Ovary (tissue), 9 donors: ENCODE results near the gene YES1. TPM values are rescaled to one million over a fixed set of nuclear protein-coding genes. Genes with fewer than 3 reads are reported as not detected.

Experiments
- DNase-seq, 5 donors: peaks; one replicate each; pipeline ENCODE4 v3.0.0-alpha.2; 2019 to 2020
- H3K27ac ChIP-seq, 2 donors: fragments of 200-600 bp; one replicate each; pipeline versions ENCODE4 v1.5.1 to v1.8.0; 2019 to 2022
- H3K27me3 ChIP-seq: fragments of 200-600 bp; one replicate; pipeline ENCODE4 v1.8.0; 2022
- H3K36me3 ChIP-seq: fragments of 200-600 bp; sonication (generic); one replicate; pipeline ENCODE4 v1.5.1; 2019
- H3K4me1 ChIP-seq: one replicate; pipeline ENCODE4 v1.8.1; 2013; ENCODE audit warnings: mild to moderate bottlenecking, moderate library complexity; ENCODE audit not compliant: insufficient read depth
- H3K4me3 ChIP-seq: fragments of 200-600 bp; sonication (generic); one replicate; pipeline ENCODE4 v1.5.1; 2017
- H3K9me3 ChIP-seq, 2 donors: fragments of 200-600 bp in 1 of 2; sonication (generic) in 1 of 2; one replicate each; pipeline versions ENCODE4 v1.5.1 to v1.8.1; 2013 to 2019; ENCODE audit warnings: mild to moderate bottlenecking in 1 of 2, moderate library complexity in 1 of 2
- CTCF ChIP-seq, 3 donors: fragments of 450-650 bp in 2 of 3; fragments of 200-600 bp in 1 of 3; IDR thresholded peaks; one replicate each; pipeline versions ENCODE4 v1.5.1 to v1.8.0; 2016 to 2022; ENCODE audit warnings: antibody characterized with exemption in 3 of 3, mild to moderate bottlenecking in 1 of 3
- EP300 ChIP-seq: sonication (generic); formaldehyde crosslinking; IDR thresholded peaks from one replicate; pipeline ENCODE4 v1.6.1; 2017; ENCODE audit warnings: antibody characterized with exemption
- POLR2A ChIP-seq: fragments of 450-650 bp; IDR thresholded peaks from one replicate; pipeline ENCODE4 v1.6.1; 2017; ENCODE audit warnings: antibody characterized with exemption, mild to moderate bottlenecking, moderate library complexity
- WGBS, 3 donors: extraction: QIAGEN DNeasy Blood & Tissue Kit in 1 of 3; methylation state at CpG; one replicate each; pipeline versions ENCODE4 v1.1.5 to v1.1.7; 2013 to 2017; 5-methylcytosine and 5-hydroxymethylcytosine counted together
- intact Hi-C, 4 donors: fragments of 100-400 bp; cut with DNase I; formaldehyde crosslinking; loops; one replicate each; pipeline versions ENCODE4 v1.11.0 to v1.15.1; 2022 to 2023
- polyA plus RNA-seq, 2 donors: library from polyadenylated mRNA; stranded (reverse); fragments of 200-250 nt in 1 of 2; fragments of 350-450 nt in 1 of 2; fragmentation: Illumina TruSeq in 1 of 2; extraction: RNeasy Lipid Tissue Mini Kit (QIAGEN cat#74804) in 1 of 2; gene quantifications; one replicate each; pipeline ENCODE4 v1.2.3, GENCODE V29; 2013 to 2014
- total RNA-seq, 7 donors: library from RNA; depleted of rRNA in 2 of 7; stranded (reverse); fragments of >200 nt in 2 of 7; fragmentation: NEBNext Ultra II Directional in 3 of 7; extraction: Animal tissue kit (Norgen Biotek cat#: 25700) in 3 of 7; gene quantifications; one replicate each; pipeline versions ENCODE4 v1.1.0 to v1.2.4, GENCODE V29; 2016 to 2023
- donor health status: DM: no; HTN: no; CAD: no; lungs with moderate emphysema.
- donor health status: DM: no; HTN: no; CAD: no.
- donor health status: Bipolar disorder and iron deficiency.
- donor health status: DM: yes; HTN: yes; CAD: no.
- donor health status: DM: no; HTN: no; CAD: no.
- donor health status: DM: yes; HTN: yes; CAD: no.

YES1 gene
- total and polyA plus RNA-seq, 9 donors = 14.3 to 95.1 (median 34.6) TPM

- Histone ChIP-seq H3K27ac (peak overlapping the region in 1 of 2 donors; percentile 57), H3K36me3 (no peaks in the 10 kb centered on the region), H3K9me3 (no peaks in the 10 kb centered on the region), H3K4me1 (peaks cover 13% of the 10 kb centered on the region), H3K27me3 (no peaks in the 10 kb centered on the region), H3K4me3 (no peak overlapping the region)
- 33 to 42% (median 35%) methylated on average over 8 of the region's 8 CpGs for WGBS, 3 donors
- TF ChIP-seq POLR2A = no peak
- no peak for TF ChIP-seq EP300
- no peak for TF ChIP-seq CTCF (IDR thresholded peaks at IDR 0.05)
- peak; percentile 30 to 61 (median 47) for DNase-seq
- intact Hi-C loops = no loop called here
Measured at GRCh38 chr18:693466-694187, 118.4 kb downstream of the YES1 start.

- TF ChIP-seq CTCF (IDR thresholded peaks at IDR 0.05) (no peak), EP300 (no peak), POLR2A (no peak)
- WGBS, 3 donors = 13 to 30% (median 19%) methylated on average over 6 of the region's 6 CpGs
- peak; percentile 47 to 78 (median 72) for DNase-seq
- intact Hi-C loops = no loop called here
- H3K9me3 ChIP-seq = no peaks in the 10 kb centered on the region
- H3K4me3 ChIP-seq = no peak overlapping the region
- H3K36me3 ChIP-seq = no peaks in the 10 kb centered on the region
- H3K27me3 ChIP-seq = no peaks in the 10 kb centered on the region
- peak overlapping the region in 1 of 2 donors; percentile 54 for H3K27ac ChIP-seq
- peaks cover 13% of the 10 kb centered on the region for H3K4me1 ChIP-seq
Measured at GRCh38 chr18:692824-693223, 119.2 kb downstream of the YES1 start.

- intact Hi-C loops = no loop called here
- H3K9me3 ChIP-seq = no peaks in the 10 kb centered on the region
- H3K4me1 ChIP-seq = peaks cover 4% of the 10 kb centered on the region
- WGBS, 3 donors = 75 to 83% (median 80%) methylated on average over 5 of the region's 5 CpGs
- DNase-seq = no peak
- H3K27me3 ChIP-seq = no peaks in the 10 kb centered on the region
- no peak overlapping the region for H3K27ac ChIP-seq
- H3K4me3 ChIP-seq = no peak overlapping the region
- H3K36me3 ChIP-seq = no peaks in the 10 kb centered on the region
- TF ChIP-seq POLR2A = no peak
- no peak for TF ChIP-seq CTCF (IDR thresholded peaks at IDR 0.05)
- no peak for TF ChIP-seq EP300
Measured at GRCh38 chr18:688323-688722, 123.7 kb downstream of the YES1 start.

GRCh38 chr18:686339-687111 is 125.5 kb downstream of the YES1 start:
- Histone ChIP-seq H3K9me3 (no peaks in the 10 kb centered on the region), H3K4me3 (no peak overlapping the region), H3K27ac (no peak overlapping the region), H3K36me3 (no peaks in the 10 kb centered on the region), H3K27me3 (no peaks in the 10 kb centered on the region), H3K4me1 (no peaks in the 10 kb centered on the region)
- DNase-seq = no peak
- intact Hi-C loops = no loop called here
- TF ChIP-seq CTCF (IDR thresholded peaks at IDR 0.05) (no peak), EP300 (no peak), POLR2A (no peak)
- WGBS, 3 donors = 72 to 76% (median 72%) methylated on average over 10 to 11 of the region's 11 CpGs
